Ovary (tissue), 10 donors: ENCODE measurements around the gene FGF13. TPM values are rescaled to one million over a fixed set of nuclear protein-coding genes. Genes with fewer than 3 reads are reported as not detected.
A peak's percentile ranks its signal among the peaks of the same experiment; 100 is the strongest.

Experiments
- DNase-seq, 5 donors: peaks; one replicate each; pipeline ENCODE4 v3.0.0-alpha.2; 2019 to 2020
- H3K27ac ChIP-seq, 2 donors: fragments of 200-600 bp; one replicate each; pipeline versions ENCODE4 v1.5.1 to v1.8.0; 2019 to 2022
- H3K27me3 ChIP-seq: fragments of 200-600 bp; one replicate; pipeline ENCODE4 v1.8.0; 2022
- H3K36me3 ChIP-seq: fragments of 200-600 bp; sonication (generic); one replicate; pipeline ENCODE4 v1.5.1; 2019
- H3K4me1 ChIP-seq: one replicate; pipeline ENCODE4 v1.8.1; 2013; ENCODE audit warnings: mild to moderate bottlenecking, moderate library complexity; ENCODE audit not compliant: insufficient read depth
- H3K4me3 ChIP-seq: fragments of 200-600 bp; sonication (generic); one replicate; pipeline ENCODE4 v1.5.1; 2017
- H3K9me3 ChIP-seq, 2 donors: fragments of 200-600 bp in 1 of 2; sonication (generic) in 1 of 2; one replicate each; pipeline versions ENCODE4 v1.5.1 to v1.8.1; 2013 to 2019; ENCODE audit warnings: mild to moderate bottlenecking in 1 of 2, moderate library complexity in 1 of 2
- EP300 ChIP-seq: sonication (generic); formaldehyde crosslinking; IDR thresholded peaks from one replicate; pipeline ENCODE4 v1.6.1; 2017; ENCODE audit warnings: antibody characterized with exemption
- POLR2A ChIP-seq: fragments of 450-650 bp; IDR thresholded peaks from one replicate; pipeline ENCODE4 v1.6.1; 2017; ENCODE audit warnings: antibody characterized with exemption, mild to moderate bottlenecking, moderate library complexity
- WGBS, 3 donors: extraction: QIAGEN DNeasy Blood & Tissue Kit in 1 of 3; methylation state at CpG; one replicate each; pipeline versions ENCODE4 v1.1.5 to v1.1.7; 2013 to 2017; 5-methylcytosine and 5-hydroxymethylcytosine counted together
- intact Hi-C, 4 donors: fragments of 100-400 bp; cut with DNase I; formaldehyde crosslinking; loops; one replicate each; pipeline versions ENCODE4 v1.11.0 to v1.15.1; 2022 to 2023
- long read RNA-seq, 3 donors: library from polyadenylated mRNA in 2 of 3; unstranded in 2 of 3; transcript quantifications; one replicate each; pipeline ENCODE4 v2.0.0 and lab custom pipeline, GENCODE V29; 2021 to 2026
- polyA plus RNA-seq, 2 donors: library from polyadenylated mRNA; stranded (reverse); fragments of 200-250 nt in 1 of 2; fragments of 350-450 nt in 1 of 2; fragmentation: Illumina TruSeq in 1 of 2; extraction: RNeasy Lipid Tissue Mini Kit (QIAGEN cat#74804) in 1 of 2; gene quantifications; one replicate each; pipeline ENCODE4 v1.2.3, GENCODE V29; 2013 to 2014
- total RNA-seq, 7 donors: library from RNA; depleted of rRNA in 2 of 7; stranded (reverse); fragments of >200 nt in 2 of 7; fragmentation: NEBNext Ultra II Directional in 3 of 7; extraction: Animal tissue kit (Norgen Biotek cat#: 25700) in 3 of 7; gene quantifications; one replicate each; pipeline versions ENCODE4 v1.1.0 to v1.2.4, GENCODE V29; 2016 to 2023
- TF ChIP-seq, protein P1 (sequence below), 3 donors: fragments of 450-650 bp in 2 of 3; fragments of 200-600 bp in 1 of 3; IDR thresholded peaks; one replicate each; pipeline versions ENCODE4 v1.5.1 to v1.8.0; 2016 to 2022; ENCODE audit warnings: antibody characterized with exemption in 3 of 3, mild to moderate bottlenecking in 1 of 3
- donor health status: DM: no; HTN: no; CAD: no; lungs with moderate emphysema.
- donor health status: DM: no; HTN: no; CAD: no.
- donor health status: Bipolar disorder and iron deficiency.
- donor health status: DM: yes; HTN: yes; CAD: no.
- donor health status: DM: no; HTN: no; CAD: no.
- donor health status: DM: yes; HTN: yes; CAD: no.

Gene FGF13
- total RNA-seq (1 to 10 TPM; 2.1 to 9.2 (median 5.6) TPM), polyA plus RNA-seq (1 to 10 TPM; 5.7 to 9.8 TPM)
- long read RNA-seq, donor 1, full-length matches to known transcripts, result 47 of 49 reads
- long read RNA-seq, donor 1, partial matches to known transcripts, result 1 of 49 reads
- long read RNA-seq, donor 1, other reads (novel, unspliced or antisense), result 1 of 49 reads
- long read RNA-seq, donor 2, full-length matches to known transcripts, result 17 of 17 reads
- long read RNA-seq, donor 2, partial matches to known transcripts, result 0 of 17 reads
- long read RNA-seq, donor 2, other reads (novel, unspliced or antisense), result 0 of 17 reads
- long read RNA-seq, donor 3, full-length matches to known transcripts, result 4 of 4 reads
- long read RNA-seq, donor 3, partial matches to known transcripts, result 0 of 4 reads
- long read RNA-seq, donor 3, other reads (novel, unspliced or antisense), result 0 of 4 reads

DNA sequence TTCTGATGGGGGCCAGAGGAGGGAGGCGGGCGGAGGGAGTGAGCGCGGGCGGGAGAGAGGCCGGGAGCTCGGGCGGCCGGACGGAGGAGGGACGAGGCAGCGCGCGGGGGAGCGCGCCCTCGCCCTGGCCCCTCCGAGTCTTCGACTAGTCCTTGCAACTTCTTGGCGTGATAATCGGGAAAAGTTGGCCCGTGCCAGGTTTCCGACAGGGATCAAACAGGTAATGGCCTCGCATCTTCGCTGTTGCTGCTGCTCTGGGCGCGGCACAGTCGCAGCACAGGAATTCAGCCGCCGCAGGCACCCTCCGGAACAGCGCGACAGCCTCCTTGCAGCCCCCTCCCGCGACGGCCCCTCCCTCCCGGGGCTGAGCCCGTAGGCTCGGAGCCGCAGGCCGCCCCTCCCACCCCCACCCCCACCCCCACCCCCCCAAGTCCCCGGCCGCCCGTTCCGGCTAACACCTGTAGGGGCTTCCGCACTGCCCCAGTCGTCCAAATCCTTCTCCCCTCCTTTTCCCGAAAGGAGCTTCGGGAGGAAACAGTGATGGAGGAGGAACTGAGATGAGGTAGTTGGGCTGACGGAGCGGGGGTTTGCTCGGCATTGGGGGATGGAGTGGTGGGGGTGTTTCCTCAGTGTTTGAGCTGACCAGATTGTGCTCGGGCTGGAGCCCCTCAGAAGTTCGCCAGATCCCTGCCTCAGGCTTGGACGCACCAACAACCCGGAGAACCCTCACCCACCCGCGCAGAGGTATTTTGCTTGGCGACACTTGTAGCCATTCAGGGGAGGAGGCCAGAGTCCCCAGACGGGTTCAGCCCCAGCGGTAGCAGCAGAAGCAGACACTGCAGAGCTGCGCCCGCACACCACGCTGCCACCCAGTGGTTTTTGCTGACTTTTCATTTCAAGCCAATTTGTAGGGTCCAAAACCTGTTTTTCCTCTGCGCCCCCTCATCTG lies at the start of gene FGF13:
FGF13 (minus strand) TSS at position 319 of the 949 bp plus-strand sequence. CDS start 714 bp downstream, outside the sequence.
- peak within 1 kb of the TSS; percentile 56 for H3K4me3 ChIP-seq
- no peak within 1 kb of the TSS for H3K27ac ChIP-seq
- TF ChIP-seq POLR2A (no peak), EP300 (no peak)
- TF ChIP-seq, protein P1, sequence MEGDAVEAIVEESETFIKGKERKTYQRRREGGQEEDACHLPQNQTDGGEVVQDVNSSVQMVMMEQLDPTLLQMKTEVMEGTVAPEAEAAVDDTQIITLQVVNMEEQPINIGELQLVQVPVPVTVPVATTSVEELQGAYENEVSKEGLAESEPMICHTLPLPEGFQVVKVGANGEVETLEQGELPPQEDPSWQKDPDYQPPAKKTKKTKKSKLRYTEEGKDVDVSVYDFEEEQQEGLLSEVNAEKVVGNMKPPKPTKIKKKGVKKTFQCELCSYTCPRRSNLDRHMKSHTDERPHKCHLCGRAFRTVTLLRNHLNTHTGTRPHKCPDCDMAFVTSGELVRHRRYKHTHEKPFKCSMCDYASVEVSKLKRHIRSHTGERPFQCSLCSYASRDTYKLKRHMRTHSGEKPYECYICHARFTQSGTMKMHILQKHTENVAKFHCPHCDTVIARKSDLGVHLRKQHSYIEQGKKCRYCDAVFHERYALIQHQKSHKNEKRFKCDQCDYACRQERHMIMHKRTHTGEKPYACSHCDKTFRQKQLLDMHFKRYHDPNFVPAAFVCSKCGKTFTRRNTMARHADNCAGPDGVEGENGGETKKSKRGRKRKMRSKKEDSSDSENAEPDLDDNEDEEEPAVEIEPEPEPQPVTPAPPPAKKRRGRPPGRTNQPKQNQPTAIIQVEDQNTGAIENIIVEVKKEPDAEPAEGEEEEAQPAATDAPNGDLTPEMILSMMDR (IDR thresholded peaks at IDR 0.05), result no peak
- H3K4me1 ChIP-seq, result no peaks in the 10 kb centered on the region
- no peaks in the 10 kb centered on the region for H3K36me3 ChIP-seq
- no peaks in the 10 kb centered on the region for H3K27me3 ChIP-seq
- intact Hi-C loops, result no loop called here
- peak; percentile 25 to 49 (median 28) for DNase-seq
- H3K9me3 ChIP-seq, result no peaks in the 10 kb centered on the region
- WGBS, 3 donors, result 25 to 31% (median 30%) methylated on average over 51 to 63 of the region's 65 CpGs

DNA sequence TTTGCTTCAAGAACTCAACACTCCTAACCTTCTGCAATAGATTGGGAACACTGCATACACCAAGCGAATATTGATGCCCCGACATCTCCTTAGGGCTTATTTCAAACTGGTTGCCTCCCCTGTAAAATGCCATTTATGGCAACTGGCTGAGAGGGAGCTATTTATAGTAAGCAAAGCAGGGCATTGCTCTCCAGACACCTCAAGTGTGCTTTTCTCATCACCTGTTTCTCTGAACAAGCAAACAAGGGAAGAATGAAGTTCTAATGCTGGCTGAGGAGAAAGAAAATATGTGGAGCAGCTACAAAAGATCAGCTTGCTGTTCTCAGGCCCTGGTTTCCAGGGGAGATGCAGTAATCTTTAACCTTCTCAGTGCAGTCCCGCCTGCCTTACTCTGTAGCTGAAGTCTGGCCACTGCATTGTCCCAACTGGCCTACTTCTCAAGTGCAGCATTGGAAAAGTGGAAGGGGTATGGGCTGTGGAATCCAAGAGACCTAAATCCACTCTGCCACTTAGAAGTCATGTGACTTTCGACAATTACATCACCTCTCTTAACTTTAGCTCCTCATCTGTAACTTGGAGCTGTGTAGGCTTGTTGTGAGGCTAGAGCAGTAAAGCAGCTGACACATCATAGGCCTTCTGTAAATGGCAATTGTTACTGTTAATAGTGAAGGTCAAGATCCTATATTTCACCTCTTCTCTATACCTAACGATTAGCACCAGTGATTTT lies 47.9 kb upstream of the FGF13 start:
- Histone ChIP-seq H3K36me3 (no peaks in the 10 kb centered on the region), H3K27ac (no peak overlapping the region), H3K4me3 (no peak overlapping the region), H3K27me3 (no peaks in the 10 kb centered on the region), H3K4me1 (no peaks in the 10 kb centered on the region), H3K9me3 (no peaks in the 10 kb centered on the region)
- WGBS, 3 donors, result 54 to 69% (median 58%) methylated on average over 5 of the region's 5 CpGs
- no peak for DNase-seq
- intact Hi-C loops, result no loop called here
- TF ChIP-seq POLR2A, result no peak
- TF ChIP-seq, protein P1 (IDR thresholded peaks at IDR 0.05), result no peak
- no peak for TF ChIP-seq EP300

DNA sequence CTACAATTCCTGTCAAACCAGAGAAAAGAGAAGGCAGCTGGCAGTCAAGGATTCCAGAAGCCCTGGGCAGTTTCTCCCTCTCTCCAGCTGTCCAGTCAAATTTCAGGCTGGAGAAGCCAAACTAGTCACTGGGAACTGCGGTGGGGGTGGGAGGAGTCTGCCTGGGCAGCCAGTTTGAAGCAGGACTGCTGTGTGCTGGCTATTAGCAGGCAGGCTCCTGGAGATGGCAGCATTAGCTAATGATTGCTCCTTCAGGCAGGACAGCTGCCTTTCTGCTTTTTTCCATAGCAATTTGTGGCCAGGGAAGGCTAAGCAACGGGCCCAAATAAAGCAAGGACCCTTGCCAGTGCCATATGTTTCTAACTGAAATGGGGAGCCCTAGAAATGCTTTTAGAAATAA lies 44.7 kb upstream of the FGF13 start:
- TF ChIP-seq EP300 (no peak), POLR2A (no peak)
- TF ChIP-seq, protein P1 (IDR thresholded peaks at IDR 0.05), result no peak
- H3K4me3 ChIP-seq, result no peak overlapping the region
- no peaks in the 10 kb centered on the region for H3K4me1 ChIP-seq
- H3K27ac ChIP-seq, result no peak overlapping the region
- no peaks in the 10 kb centered on the region for H3K36me3 ChIP-seq
- peak; percentile 18 to 44 (median 21) for DNase-seq
- intact Hi-C loops, result no loop called here
- no peaks in the 10 kb centered on the region for H3K27me3 ChIP-seq
- 2 to 15% (median 10%) methylated on average over 2 of the region's 2 CpGs for WGBS, 3 donors
- H3K9me3 ChIP-seq, result no peaks in the 10 kb centered on the region

DNA sequence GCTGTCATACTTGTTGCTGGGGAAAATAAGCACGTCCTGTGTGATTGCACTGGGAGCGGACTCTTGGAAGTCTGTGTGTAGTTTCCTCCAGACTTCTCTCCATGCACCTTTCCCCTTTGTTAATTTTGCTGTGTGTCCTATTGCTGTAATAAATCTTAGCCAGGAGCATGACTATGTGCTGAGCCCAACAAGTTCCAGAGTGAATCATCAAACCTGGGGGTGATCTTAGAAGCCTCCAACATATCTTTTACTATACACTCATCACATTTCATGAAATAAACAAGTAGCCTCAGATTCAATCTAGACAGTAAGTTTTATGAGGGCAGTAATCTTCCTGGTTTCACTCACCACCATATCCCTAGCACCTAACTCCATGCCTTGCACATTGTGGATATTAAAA lies 43.3 kb upstream of the FGF13 start:
- intact Hi-C loops, result no loop called here
- DNase-seq, result no peak
- no peaks in the 10 kb centered on the region for H3K4me1 ChIP-seq
- WGBS, 3 donors, result 66 to 82% (median 68%) methylated on average over 2 of the region's 2 CpGs
- TF ChIP-seq POLR2A, result no peak
- TF ChIP-seq EP300, result no peak
- TF ChIP-seq, protein P1 (IDR thresholded peaks at IDR 0.05), result no peak
- no peak overlapping the region for H3K4me3 ChIP-seq
- no peaks in the 10 kb centered on the region for H3K36me3 ChIP-seq
- no peaks in the 10 kb centered on the region for H3K9me3 ChIP-seq
- no peak overlapping the region for H3K27ac ChIP-seq
- H3K27me3 ChIP-seq, result no peaks in the 10 kb centered on the region
